ENCODE measurements around the gene MAZ.

The MAZ gene

DNA sequence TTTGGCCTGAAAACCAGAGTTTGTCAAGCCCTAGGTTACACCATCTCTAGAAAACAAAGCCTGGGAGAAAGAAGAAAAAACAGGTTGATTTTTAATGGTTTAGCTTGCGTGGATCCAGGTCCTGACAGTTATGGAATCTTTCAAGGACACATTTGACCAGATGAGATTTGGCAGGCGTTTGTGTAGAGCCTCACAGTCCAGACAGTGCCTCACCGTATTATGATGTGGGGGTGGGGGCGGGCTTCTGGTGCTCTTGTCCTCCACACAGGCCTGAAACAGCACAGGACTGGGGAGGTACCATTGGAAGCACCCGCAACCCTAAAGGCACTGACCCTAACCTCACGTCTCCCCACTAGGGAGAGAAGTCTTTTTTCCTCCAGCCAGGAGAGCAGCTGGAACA is 33.5 kb downstream of the MAZ start:
- no peaks in the 10 kb centered on the region for H3K27me3 ChIP-seq (ENCODE audit: insufficient read depth, low read depth)
- no peaks in the 10 kb centered on the region for H3K36me3 ChIP-seq (ENCODE audit: insufficient read depth)
- TF ChIP-seq, protein P1, sequence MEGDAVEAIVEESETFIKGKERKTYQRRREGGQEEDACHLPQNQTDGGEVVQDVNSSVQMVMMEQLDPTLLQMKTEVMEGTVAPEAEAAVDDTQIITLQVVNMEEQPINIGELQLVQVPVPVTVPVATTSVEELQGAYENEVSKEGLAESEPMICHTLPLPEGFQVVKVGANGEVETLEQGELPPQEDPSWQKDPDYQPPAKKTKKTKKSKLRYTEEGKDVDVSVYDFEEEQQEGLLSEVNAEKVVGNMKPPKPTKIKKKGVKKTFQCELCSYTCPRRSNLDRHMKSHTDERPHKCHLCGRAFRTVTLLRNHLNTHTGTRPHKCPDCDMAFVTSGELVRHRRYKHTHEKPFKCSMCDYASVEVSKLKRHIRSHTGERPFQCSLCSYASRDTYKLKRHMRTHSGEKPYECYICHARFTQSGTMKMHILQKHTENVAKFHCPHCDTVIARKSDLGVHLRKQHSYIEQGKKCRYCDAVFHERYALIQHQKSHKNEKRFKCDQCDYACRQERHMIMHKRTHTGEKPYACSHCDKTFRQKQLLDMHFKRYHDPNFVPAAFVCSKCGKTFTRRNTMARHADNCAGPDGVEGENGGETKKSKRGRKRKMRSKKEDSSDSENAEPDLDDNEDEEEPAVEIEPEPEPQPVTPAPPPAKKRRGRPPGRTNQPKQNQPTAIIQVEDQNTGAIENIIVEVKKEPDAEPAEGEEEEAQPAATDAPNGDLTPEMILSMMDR (conservative IDR thresholded peaks at IDR 0.05; ENCODE audit: low read depth, low read length): no peak
- H3K27ac ChIP-seq: no peak overlapping the region
- H3K9ac ChIP-seq: no peak overlapping the region
- no peaks in the 10 kb centered on the region for H3K79me2 ChIP-seq (ENCODE audit: insufficient read depth, low read depth)
- no peak overlapping the region for H3K4me3 ChIP-seq (IDR thresholded peaks at IDR 0.05; ENCODE audit: insufficient read depth, low read depth, low read length)
- no peaks in the 10 kb centered on the region for H3K4me1 ChIP-seq (ENCODE audit: low read depth, poor library complexity, severe bottlenecking)
- no peaks in the 10 kb centered on the region for H4K20me1 ChIP-seq (ENCODE audit: insufficient read depth)
- no peak overlapping the region for H3K4me2 ChIP-seq
- no peak overlapping the region for H2AFZ ChIP-seq (ENCODE audit: low read depth)

- no peak overlapping the region for H2AFZ ChIP-seq (ENCODE audit: low read depth)
- H3K27me3 ChIP-seq (ENCODE audit: insufficient read depth, low read depth): no peaks in the 10 kb centered on the region
- no peaks in the 10 kb centered on the region for H3K36me3 ChIP-seq (ENCODE audit: insufficient read depth)
- TF ChIP-seq, protein P1 (conservative IDR thresholded peaks at IDR 0.05; ENCODE audit: low read depth, low read length): no peak
- H3K4me2 ChIP-seq: no peak overlapping the region
- H3K9ac ChIP-seq: no peak overlapping the region
- H4K20me1 ChIP-seq (ENCODE audit: insufficient read depth): no peaks in the 10 kb centered on the region
- no peak overlapping the region for H3K27ac ChIP-seq
- H3K4me3 ChIP-seq (IDR thresholded peaks at IDR 0.05; ENCODE audit: insufficient read depth, low read depth, low read length): no peak overlapping the region
- H3K4me1 ChIP-seq (ENCODE audit: low read depth, poor library complexity, severe bottlenecking): no peaks in the 10 kb centered on the region
- H3K79me2 ChIP-seq (ENCODE audit: insufficient read depth, low read depth): no peaks in the 10 kb centered on the region
Measured at GRCh38 chr16:29840240-29840639, 33.9 kb downstream of the MAZ start.

DNA sequence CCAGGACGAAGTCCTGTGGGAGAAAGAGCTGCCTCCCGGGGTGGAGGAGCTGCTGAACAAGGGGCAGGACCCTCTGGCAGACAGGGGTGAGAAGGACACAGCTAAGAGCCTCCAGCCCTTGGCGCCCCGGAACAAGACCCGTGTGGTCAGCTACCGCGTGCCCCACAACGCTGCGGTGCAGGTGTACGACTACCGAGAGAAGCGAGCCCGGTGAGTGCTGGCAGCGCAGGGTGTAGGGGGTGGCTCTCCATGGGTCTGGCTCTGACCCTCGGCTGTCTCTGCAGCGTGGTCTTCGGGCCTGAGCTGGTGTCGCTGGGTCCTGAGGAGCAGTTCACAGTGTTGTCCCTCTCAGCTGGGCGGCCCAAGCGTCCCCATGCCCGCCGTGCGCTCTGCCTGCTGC is 35.3 kb downstream of the MAZ start:
- no peak overlapping the region for H2AFZ ChIP-seq (ENCODE audit: low read depth)
- no peaks in the 10 kb centered on the region for H4K20me1 ChIP-seq (ENCODE audit: insufficient read depth)
- no peaks in the 10 kb centered on the region for H3K4me1 ChIP-seq (ENCODE audit: low read depth, poor library complexity, severe bottlenecking)
- no peak overlapping the region for H3K4me2 ChIP-seq
- no peaks in the 10 kb centered on the region for H3K36me3 ChIP-seq (ENCODE audit: insufficient read depth)
- H3K9ac ChIP-seq: no peak overlapping the region
- no peaks in the 10 kb centered on the region for H3K79me2 ChIP-seq (ENCODE audit: insufficient read depth, low read depth)
- no peaks in the 10 kb centered on the region for H3K27me3 ChIP-seq (ENCODE audit: insufficient read depth, low read depth)
- TF ChIP-seq, protein P1 (conservative IDR thresholded peaks at IDR 0.05; ENCODE audit: low read depth, low read length): no peak
- H3K4me3 ChIP-seq (IDR thresholded peaks at IDR 0.05; ENCODE audit: insufficient read depth, low read depth, low read length): no peak overlapping the region
- H3K27ac ChIP-seq: no peak overlapping the region

GRCh38 chr16:29842732-29843346 is 36.5 kb downstream of the MAZ start:
- no peak overlapping the region for H2AFZ ChIP-seq (ENCODE audit: low read depth)
- no peak overlapping the region for H3K4me2 ChIP-seq
- no peak overlapping the region for H3K4me3 ChIP-seq (IDR thresholded peaks at IDR 0.05; ENCODE audit: insufficient read depth, low read depth, low read length)
- H3K27me3 ChIP-seq (ENCODE audit: insufficient read depth, low read depth): no peaks in the 10 kb centered on the region
- H3K27ac ChIP-seq: no peak overlapping the region
- no peak overlapping the region for H3K9ac ChIP-seq
- H3K79me2 ChIP-seq (ENCODE audit: insufficient read depth, low read depth): no peaks in the 10 kb centered on the region
- no peaks in the 10 kb centered on the region for H3K36me3 ChIP-seq (ENCODE audit: insufficient read depth)
- TF ChIP-seq, protein P1 (conservative IDR thresholded peaks at IDR 0.05; ENCODE audit: low read depth, low read length): 0 out of 2 replicates have a peak, but pooled peaks have one; percentile 15
- H4K20me1 ChIP-seq (ENCODE audit: insufficient read depth): no peaks in the 10 kb centered on the region
- no peaks in the 10 kb centered on the region for H3K4me1 ChIP-seq (ENCODE audit: low read depth, poor library complexity, severe bottlenecking)
